Activated naive CD4-positive, alpha-beta T cell treated with anti-CD3 and anti-CD28 coated beads, Interleukin-2, amount 10 ng/mL, durations not matched to agents 7 days and 5 days (primary cell): Measurements from ENCODE around the gene RIMS4.
A peak's percentile ranks its signal among the peaks of the same experiment; 100 is the strongest.

Experiments used
- CTCF ChIA-PET: fragments of 350-600 bp; sonication (Branson Sonifier 250); formaldehyde crosslinking; loops from one replicate; lab custom pipeline; 2021; ENCODE audit warnings: antibody characterized with exemption; lab: Charles Lee
- DNase-seq: peaks from one replicate; pipeline ENCODE4 v3.0.0-alpha.2; 2020
- H3K27ac Mint-ChIP-seq: one replicate; pipeline ENCODE4 v1.8.0; 2021; ENCODE audit warnings: mild to moderate bottlenecking, moderate library complexity, mixed read lengths
- H3K27me3 Mint-ChIP-seq: one replicate; pipeline ENCODE4 v1.8.0; 2021; ENCODE audit warnings: mild to moderate bottlenecking, mixed read lengths
- H3K36me3 Mint-ChIP-seq: one replicate; pipeline ENCODE4 v1.8.0; 2021; ENCODE audit warnings: mixed read lengths
- H3K4me1 Mint-ChIP-seq: one replicate; pipeline ENCODE4 v1.8.0; 2021; ENCODE audit warnings: mixed read lengths
- H3K4me3 Mint-ChIP-seq: one replicate; pipeline ENCODE4 v1.8.0; 2021; ENCODE audit warnings: mild to moderate bottlenecking, moderate library complexity, mixed read lengths
- H3K9me3 Mint-ChIP-seq: one replicate; pipeline ENCODE4 v1.8.0; 2021; ENCODE audit warnings: mixed read lengths

Gene RIMS4

GRCh38 chr20:44715499-44716308, 94.6 kb downstream of the RIMS4 start:
- no peak overlapping the region for H3K4me3 Mint-ChIP-seq
- no peak overlapping the region for H3K27ac Mint-ChIP-seq
- CTCF ChIA-PET, result interaction anchor here (1.4 kb wide), 1 partner anchor 152 kb away, joined by 3 read pairs; no protein-coding TSS in a partner anchor
- H3K36me3 Mint-ChIP-seq, result no peaks in the 10 kb centered on the region
- peaks cover 18% of the 10 kb centered on the region for H3K27me3 Mint-ChIP-seq
- DNase-seq, result no peak
- H3K4me1 Mint-ChIP-seq, result no peaks in the 10 kb centered on the region
- H3K9me3 Mint-ChIP-seq, result no peaks in the 10 kb centered on the region

- no peak for DNase-seq
- no peaks in the 10 kb centered on the region for H3K36me3 Mint-ChIP-seq
- no peak within 1 kb of the TSS for H3K27ac Mint-ChIP-seq
- H3K27me3 Mint-ChIP-seq, result peaks cover 18% of the 10 kb centered on the region
- no peaks in the 10 kb centered on the region for H3K9me3 Mint-ChIP-seq
- no peaks in the 10 kb centered on the region for H3K4me1 Mint-ChIP-seq
- CTCF ChIA-PET, result interaction anchor here (1.4 kb wide), 1 partner anchor 152 kb away, joined by 3 read pairs; no protein-coding TSS in a partner anchor
- no peak within 1 kb of the TSS for H3K4me3 Mint-ChIP-seq
Observed at GRCh38 chr20:44714701-44715498, 95.4 kb downstream of the RIMS4 start, which contains the start of gene CCN5. TSS of gene CCN5 (plus strand) at chr20:44715369. CDS start at chr20:44715391, 22 bp downstream.

GRCh38 chr20:44714102-44714700, 96.1 kb downstream of the RIMS4 start:
- no peaks in the 10 kb centered on the region for H3K4me1 Mint-ChIP-seq
- no peak overlapping the region for H3K4me3 Mint-ChIP-seq
- H3K27ac Mint-ChIP-seq, result no peak overlapping the region
- H3K9me3 Mint-ChIP-seq, result no peaks in the 10 kb centered on the region
- peaks cover 18% of the 10 kb centered on the region for H3K27me3 Mint-ChIP-seq
- DNase-seq, result no peak
- CTCF ChIA-PET, result no interaction called here
- H3K36me3 Mint-ChIP-seq, result no peaks in the 10 kb centered on the region

- DNase-seq, result no peak
- Mint-ChIP-seq H3K27me3 (peaks cover 18% of the 10 kb centered on the region), H3K9me3 (no peaks in the 10 kb centered on the region), H3K4me1 (no peaks in the 10 kb centered on the region), H3K4me3 (no peak overlapping the region), H3K36me3 (no peaks in the 10 kb centered on the region), H3K27ac (no peak overlapping the region)
- CTCF ChIA-PET, result no interaction called here
Observed at GRCh38 chr20:44711237-44711636, 99.1 kb downstream of the RIMS4 start.

GRCh38 chr20:44709797-44710196, 100.5 kb downstream of the RIMS4 start:
- no peak overlapping the region for H3K27ac Mint-ChIP-seq
- no peaks in the 10 kb centered on the region for H3K4me1 Mint-ChIP-seq
- DNase-seq, result no peak
- CTCF ChIA-PET, result interaction anchor here (0.7 to 1.0 kb wide), 3 partner anchors 9 to 1170 kb away, joined by 3 to 5 read pairs (median 3); no protein-coding TSS in a partner anchor
- no peaks in the 10 kb centered on the region for H3K36me3 Mint-ChIP-seq
- no peak overlapping the region for H3K4me3 Mint-ChIP-seq
- peaks cover 18% of the 10 kb centered on the region for H3K27me3 Mint-ChIP-seq
- no peaks in the 10 kb centered on the region for H3K9me3 Mint-ChIP-seq

GRCh38 chr20:44709380-44709779, 101.0 kb downstream of the RIMS4 start:
- H3K27ac Mint-ChIP-seq, result no peak overlapping the region
- no peaks in the 10 kb centered on the region for H3K36me3 Mint-ChIP-seq
- peaks cover 17% of the 10 kb centered on the region for H3K27me3 Mint-ChIP-seq
- H3K4me3 Mint-ChIP-seq, result no peak overlapping the region
- CTCF ChIA-PET, result no interaction called here
- no peaks in the 10 kb centered on the region for H3K4me1 Mint-ChIP-seq
- H3K9me3 Mint-ChIP-seq, result no peaks in the 10 kb centered on the region
- DNase-seq, result peak; percentile 15

- Mint-ChIP-seq H3K4me1 (no peaks in the 10 kb centered on the region), H3K36me3 (no peaks in the 10 kb centered on the region), H3K9me3 (no peaks in the 10 kb centered on the region), H3K27ac (no peak overlapping the region), H3K4me3 (no peak overlapping the region), H3K27me3 (peaks cover 13% of the 10 kb centered on the region)
- DNase-seq, result no peak
- CTCF ChIA-PET, result no interaction called here
Observed at GRCh38 chr20:44707018-44707579, 103.2 kb downstream of the RIMS4 start.

GRCh38 chr20:44706301-44707017, 103.9 kb downstream of the RIMS4 start:
- Mint-ChIP-seq H3K27ac (no peak overlapping the region), H3K36me3 (no peaks in the 10 kb centered on the region), H3K4me3 (no peak overlapping the region), H3K4me1 (no peaks in the 10 kb centered on the region), H3K27me3 (peaks cover 10% of the 10 kb centered on the region), H3K9me3 (no peaks in the 10 kb centered on the region)
- CTCF ChIA-PET, result no interaction called here
- DNase-seq, result peak; percentile 13

- H3K36me3 Mint-ChIP-seq, result no peaks in the 10 kb centered on the region
- H3K4me3 Mint-ChIP-seq, result no peak overlapping the region
- peak; percentile 14 for DNase-seq
- peaks cover 8% of the 10 kb centered on the region for H3K27me3 Mint-ChIP-seq
- H3K9me3 Mint-ChIP-seq, result no peaks in the 10 kb centered on the region
- CTCF ChIA-PET, result no interaction called here
- H3K27ac Mint-ChIP-seq, result no peak overlapping the region
- H3K4me1 Mint-ChIP-seq, result no peaks in the 10 kb centered on the region
Observed at GRCh38 chr20:44705364-44706094, 104.8 kb downstream of the RIMS4 start.

- DNase-seq, result no peak
- H3K36me3 Mint-ChIP-seq, result no peaks in the 10 kb centered on the region
- H3K4me1 Mint-ChIP-seq, result no peaks in the 10 kb centered on the region
- CTCF ChIA-PET, result no interaction called here
- no peak overlapping the region for H3K4me3 Mint-ChIP-seq
- no peak overlapping the region for H3K27ac Mint-ChIP-seq
- peaks cover 8% of the 10 kb centered on the region for H3K27me3 Mint-ChIP-seq
- H3K9me3 Mint-ChIP-seq, result no peaks in the 10 kb centered on the region
Observed at GRCh38 chr20:44704551-44704971, 105.8 kb downstream of the RIMS4 start.

GRCh38 chr20:44703956-44704488, 106.3 kb downstream of the RIMS4 start:
- Mint-ChIP-seq H3K4me1 (no peaks in the 10 kb centered on the region), H3K27me3 (peaks cover 8% of the 10 kb centered on the region), H3K27ac (no peak overlapping the region), H3K9me3 (no peaks in the 10 kb centered on the region), H3K4me3 (no peak overlapping the region), H3K36me3 (no peaks in the 10 kb centered on the region)
- no peak for DNase-seq
- CTCF ChIA-PET, result interaction anchor here (1.3 kb wide), 1 partner anchor 43 kb away, joined by 3 read pairs; no protein-coding TSS in a partner anchor

- Mint-ChIP-seq H3K9me3 (no peaks in the 10 kb centered on the region), H3K4me1 (no peaks in the 10 kb centered on the region), H3K4me3 (no peak overlapping the region), H3K36me3 (no peaks in the 10 kb centered on the region), H3K27me3 (peaks cover 8% of the 10 kb centered on the region), H3K27ac (no peak overlapping the region)
- CTCF ChIA-PET, result interaction anchor here (0.7 to 1.3 kb wide), 3 partner anchors 20 to 446 kb away, joined by 3 read pairs; no protein-coding TSS in a partner anchor
- DNase-seq, result no peak
Observed at GRCh38 chr20:44703183-44703925, 107.0 kb downstream of the RIMS4 start.
